ENCODE data around the gene TBC1D22A.

Gene TBC1D22A

DNA sequence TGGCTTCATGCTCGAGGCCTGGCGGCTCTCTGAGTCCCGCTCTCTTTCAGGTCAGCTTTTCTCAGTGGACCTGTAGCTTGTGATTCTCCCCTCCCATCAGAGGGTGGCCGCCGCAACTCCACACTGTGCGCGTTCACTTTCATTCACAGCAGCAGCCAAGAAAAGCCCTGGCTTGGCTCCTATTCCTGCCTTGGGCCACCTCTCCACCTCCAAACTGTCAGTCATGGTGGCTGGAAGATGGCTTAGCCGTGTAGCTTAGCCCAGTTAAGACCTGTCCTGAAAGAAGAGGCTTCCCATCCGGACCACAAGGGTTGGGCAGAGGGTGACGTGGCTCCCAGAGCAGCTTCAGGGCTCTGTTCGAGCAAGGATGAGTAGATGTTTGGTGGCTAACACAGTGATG, 125.5 kb downstream of the TBC1D22A start:
- DNase-seq (ENCODE audit: low read depth in 2 of 2) = no peak

DNA sequence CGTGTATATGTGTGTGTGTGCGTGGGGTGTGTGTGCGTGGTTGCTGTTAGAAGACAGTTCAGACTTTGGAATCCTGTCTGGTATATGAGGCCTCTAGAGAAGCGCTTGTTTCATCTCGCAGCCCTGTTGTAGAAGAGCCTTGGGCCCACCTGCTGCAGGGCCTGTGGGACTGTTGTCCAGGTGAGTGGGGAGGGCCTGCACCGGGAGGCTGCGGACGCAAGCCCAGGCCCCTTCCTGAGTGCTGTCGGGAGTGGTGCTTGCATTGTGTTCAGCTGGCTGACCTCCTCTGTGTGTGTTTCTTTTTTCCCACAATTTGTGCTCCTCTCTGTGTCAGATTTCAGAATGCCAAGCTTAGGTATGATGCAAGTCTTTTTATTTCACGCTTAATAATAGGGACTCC, 128.4 kb downstream of the TBC1D22A start:
- DNase-seq (ENCODE audit: low read depth in 2 of 2) = no peak

DNA sequence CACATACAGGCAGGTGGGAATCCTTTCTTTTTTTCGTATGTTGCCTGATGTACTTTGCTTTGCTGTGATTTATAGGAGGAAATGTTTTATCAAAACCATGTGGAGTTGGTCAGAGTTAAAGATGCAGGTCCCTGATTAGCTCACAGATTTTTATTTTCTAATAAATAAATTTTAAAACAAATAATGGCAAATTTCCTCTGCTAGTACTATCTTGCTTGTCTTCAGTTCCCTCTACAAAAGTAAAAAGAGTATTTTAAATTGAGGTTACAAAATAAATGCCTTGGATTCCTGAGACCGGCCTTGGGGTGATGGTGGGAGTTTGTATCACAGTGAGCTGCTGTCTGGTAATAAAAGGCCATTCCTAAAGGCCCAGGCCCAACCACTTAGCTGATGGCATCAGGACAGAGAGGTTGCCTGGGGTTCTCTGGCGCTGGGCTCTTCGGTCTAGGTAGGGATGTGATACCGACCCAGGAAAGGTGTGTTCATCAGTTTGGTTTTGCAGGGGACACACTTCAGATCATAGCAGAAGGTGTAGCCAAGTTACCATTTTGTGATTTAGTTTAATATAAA, 129.0 kb downstream of the TBC1D22A start:
- DNase-seq (ENCODE audit: low read depth in 2 of 2) = no peak

DNA sequence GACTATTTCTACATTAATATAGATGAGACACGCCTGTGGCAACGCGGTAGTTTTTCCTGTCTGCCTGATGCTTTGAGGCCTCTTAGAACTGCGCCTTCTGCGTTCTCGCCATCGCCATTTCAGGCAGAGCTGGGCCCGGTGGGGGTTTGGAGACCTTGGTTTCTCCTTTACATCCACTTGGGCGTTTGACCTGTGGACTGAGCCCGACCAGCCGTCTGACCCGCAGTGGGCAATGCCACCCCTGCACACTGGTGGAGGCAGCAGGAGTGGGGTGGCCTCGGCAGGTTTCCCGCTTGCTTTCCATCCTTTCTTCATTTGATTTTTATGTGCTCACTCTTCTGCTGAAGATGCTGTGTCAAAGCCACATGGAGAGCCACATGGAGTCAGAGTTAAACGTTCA, 130.4 kb downstream of the TBC1D22A start:
- no peak for DNase-seq (ENCODE audit: low read depth in 2 of 2)

DNA sequence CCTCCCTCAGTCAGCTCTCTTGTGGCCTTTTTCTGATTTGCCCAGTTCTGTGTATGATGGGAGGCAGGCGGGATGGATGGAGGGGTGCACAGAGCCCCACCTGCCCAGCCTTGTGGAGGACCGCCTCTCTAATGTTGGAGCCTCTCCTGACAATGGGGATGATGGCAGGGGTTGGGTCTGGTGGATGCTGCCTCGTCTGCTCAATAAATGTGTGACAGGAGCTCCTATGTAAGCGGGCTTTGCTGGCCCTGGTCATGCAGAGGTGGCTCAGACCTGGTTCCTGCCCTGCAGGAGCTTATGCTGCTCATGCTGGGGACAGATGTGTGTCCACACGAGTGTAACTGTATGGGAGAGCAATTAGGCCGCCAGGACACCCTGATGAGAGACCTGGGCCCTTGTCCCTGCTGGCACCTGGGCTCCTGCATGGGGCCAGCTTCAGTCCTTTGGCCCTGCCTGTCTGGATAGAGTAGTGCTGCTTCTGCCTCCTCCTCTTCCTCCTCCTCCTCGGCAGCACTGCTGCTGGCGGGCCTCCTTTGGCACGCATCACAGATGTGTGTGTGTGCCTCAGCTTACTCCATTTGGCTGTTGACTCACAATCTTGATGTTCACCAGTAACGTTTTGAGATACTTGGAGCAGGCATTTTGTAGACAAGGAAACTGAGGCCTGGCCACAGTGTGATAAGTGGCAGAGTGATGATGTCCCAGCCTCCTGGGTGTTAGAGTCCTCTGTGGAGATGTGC, 131.0 kb downstream of the TBC1D22A start:
- no peak for DNase-seq (ENCODE audit: low read depth in 2 of 2)

DNA sequence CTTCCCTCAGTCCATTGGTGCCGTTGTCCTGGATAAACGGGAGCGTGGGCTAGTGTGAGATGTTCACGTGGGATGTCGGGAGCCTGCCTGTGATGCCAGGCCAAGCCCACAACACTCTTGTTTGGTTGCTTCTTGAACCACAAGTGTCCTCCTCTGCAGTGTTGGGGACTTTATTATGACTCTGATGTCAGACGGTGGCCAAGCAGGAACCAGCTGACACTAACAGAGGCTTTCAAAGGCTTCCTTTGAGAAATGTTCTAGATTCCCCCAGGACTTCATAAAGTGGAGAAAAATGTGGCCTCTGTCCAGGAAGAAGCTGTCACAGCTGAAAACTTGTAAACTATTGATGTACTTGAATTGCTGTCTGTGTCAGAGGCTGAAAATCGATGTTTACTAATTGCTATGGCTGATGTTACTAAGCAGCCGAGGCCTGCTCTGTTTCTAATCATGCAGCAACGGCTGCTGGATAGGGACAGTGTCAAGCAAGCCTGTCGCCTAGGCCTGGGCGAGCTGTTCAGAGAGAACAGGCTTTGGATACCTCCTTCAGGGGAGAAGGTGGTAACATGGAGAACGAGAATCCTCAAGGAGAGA, 131.7 kb downstream of the TBC1D22A start:
- no peak for DNase-seq (ENCODE audit: low read depth in 2 of 2)

DNA sequence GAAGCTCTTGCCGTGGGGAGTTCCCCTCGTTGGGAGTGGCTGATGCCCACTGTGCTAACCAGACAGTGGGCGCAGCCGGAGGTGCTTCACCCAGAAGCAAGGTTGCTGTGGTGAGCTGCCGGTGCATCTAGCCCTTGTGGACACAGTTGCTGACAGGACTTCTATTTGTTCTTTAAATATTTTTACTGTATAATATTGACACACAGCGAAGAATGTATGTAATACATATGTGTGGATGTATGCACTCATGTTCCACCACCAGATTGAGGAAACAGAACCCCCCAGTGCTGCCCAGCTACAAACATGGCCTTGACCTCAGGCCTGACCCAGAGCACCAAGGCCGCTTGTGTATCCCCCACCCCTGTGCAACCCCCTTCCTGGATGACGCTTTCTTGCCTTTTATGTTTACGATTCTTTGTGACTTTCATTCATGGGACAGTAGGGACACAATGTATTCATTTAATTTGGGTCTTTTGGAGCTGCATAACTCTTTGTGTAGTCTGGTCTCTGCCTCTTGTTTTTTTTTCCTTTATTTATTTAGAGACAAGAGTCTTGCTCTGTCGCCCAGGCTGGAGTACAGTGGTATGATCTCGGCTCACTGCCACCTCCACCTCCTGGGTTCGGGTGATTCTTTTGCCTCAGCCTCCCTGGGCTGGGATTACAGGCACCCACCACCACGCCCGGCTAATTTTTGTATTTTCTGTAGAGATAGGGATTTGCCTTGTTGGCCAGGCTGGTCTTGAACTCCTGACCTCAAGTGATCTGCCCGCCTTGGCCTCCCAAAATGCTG, 132.6 kb downstream of the TBC1D22A start:
- no peak for DNase-seq (ENCODE audit: low read depth in 2 of 2)

DNA sequence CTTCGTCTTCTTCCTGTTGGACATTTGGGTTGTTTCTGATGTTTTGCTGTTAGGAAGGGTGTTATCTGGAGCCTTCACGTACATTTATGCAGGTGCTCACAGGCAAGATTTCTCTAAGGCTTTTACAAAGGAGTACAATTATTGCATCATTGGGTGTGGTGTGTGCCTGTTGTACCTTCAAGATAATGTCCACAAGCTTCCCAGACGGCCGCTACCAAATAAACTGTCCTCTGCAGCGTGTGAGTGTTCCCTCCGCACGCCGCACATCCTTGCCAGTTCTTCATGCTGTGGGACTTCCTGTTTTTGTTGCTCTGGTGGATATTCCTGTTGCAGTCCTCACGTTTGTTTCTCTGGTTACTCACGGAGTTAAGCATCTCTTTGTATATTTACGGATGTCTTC, 133.3 kb downstream of the TBC1D22A start:
- DNase-seq (ENCODE audit: low read depth in 2 of 2) = no peak

DNA sequence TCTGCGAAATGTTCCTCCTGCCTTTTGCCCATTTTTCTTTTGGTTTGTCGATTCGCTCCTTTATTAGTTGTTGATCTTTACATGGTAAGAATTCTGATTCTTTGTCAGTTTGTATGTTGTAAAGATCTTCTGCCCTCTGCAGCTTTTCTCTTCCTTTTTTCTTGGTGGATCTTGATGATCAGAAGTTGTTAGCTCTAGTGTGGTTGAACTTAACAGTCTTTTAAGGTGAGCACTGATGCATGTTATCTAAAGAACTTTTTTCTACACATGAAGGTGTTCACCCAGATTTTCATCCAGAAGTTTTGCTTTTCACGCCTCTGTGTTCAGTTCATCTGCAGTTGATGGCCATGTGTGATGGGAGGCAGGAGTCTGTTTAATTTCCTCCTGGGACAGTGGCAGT, 133.7 kb downstream of the TBC1D22A start:
- no peak for DNase-seq (ENCODE audit: low read depth in 2 of 2)

DNA sequence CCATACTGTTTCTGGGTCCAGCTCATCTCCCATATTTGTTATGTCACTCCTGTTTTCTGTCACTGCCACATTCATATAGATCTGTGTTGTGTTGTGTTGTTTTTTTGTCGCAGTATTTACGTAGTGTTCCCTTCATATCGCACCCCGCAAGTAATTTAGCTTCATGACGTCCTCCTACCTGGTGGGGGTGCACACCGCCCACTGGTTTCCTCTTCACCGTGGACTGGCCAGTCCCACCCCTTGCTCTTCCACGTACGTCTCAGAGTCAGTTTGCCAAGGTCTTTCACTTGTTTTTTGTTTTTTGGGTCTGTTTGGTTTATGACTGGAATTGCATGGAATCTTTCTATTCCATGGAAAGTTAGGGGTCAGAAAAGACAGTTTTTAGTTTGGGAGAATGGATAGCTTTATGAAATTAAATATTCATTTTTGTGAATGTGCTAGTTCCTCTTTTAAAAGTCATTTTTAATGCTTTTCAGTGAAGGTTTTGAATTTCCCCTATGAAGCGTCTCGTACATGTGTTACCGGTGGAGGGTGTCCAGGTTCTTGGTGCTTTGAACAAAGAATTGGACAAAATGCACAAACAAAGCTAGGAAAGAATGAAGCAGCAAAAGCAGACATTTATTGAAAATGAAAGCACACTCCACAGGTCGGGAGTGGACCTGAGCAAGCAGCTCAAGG, 134.3 kb downstream of the TBC1D22A start:
- no peak for DNase-seq (ENCODE audit: low read depth in 2 of 2)

DNA sequence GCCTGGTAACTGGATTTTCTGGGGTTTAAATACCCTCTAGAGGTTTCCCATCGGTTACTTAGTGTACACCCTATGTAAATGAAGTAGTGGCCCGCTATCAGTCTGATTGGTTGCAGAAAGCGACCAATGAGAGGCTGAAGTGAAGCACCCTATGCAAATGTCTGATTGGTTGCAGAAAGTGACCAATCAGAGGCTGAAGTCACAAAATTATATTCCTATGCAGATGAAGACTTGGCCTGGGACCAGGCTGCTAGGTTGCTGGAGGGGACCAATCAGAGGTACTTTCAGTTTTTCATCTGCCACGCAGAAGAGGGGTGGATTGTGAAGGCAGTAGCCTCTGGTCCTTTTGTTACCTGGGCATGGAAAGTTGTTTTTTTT, 134.8 kb downstream of the TBC1D22A start:
- DNase-seq (ENCODE audit: low read depth in 2 of 2) = no peak

DNA sequence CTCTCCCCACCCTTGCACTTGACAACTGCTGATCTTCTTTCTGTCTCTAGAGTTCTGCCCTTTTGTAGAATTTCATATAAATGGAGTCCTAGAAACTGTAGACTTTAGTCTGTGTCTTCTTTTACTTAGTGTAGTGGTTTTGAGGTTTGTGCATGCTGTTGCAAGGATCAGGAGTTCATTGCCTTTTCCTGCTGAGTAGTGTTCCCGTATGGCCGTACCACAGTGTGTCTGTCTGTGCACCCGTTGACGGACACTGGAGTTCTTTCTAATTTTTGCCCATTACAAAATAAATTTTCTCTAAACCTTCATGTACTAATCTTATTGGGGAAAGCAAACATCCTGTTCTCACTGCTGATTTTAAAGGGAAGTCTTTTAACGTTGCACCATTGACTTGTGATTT, 138.1 kb downstream of the TBC1D22A start:
- no peak for DNase-seq (ENCODE audit: low read depth in 2 of 2)

DNA sequence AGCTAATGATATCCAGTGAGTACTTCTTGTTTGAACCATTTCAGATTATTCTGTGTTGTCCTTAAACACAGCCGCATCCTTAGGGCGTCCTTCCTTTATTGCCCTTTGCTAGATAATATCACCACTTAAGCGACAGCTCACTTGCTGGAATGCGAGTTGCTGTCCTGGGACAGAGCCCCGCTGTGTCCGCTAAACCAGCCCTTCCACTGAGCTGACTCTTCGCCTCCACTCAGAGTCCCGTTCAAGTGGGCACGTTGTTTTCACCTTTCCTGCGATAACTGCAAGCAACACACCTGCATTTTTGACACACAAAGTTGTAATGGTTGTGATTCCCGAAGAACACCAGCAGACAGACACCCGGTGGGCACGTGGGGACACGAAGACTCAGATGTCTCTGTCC, 140.0 kb downstream of the TBC1D22A start:
- DNase-seq (ENCODE audit: low read depth in 2 of 2) = no peak

DNA sequence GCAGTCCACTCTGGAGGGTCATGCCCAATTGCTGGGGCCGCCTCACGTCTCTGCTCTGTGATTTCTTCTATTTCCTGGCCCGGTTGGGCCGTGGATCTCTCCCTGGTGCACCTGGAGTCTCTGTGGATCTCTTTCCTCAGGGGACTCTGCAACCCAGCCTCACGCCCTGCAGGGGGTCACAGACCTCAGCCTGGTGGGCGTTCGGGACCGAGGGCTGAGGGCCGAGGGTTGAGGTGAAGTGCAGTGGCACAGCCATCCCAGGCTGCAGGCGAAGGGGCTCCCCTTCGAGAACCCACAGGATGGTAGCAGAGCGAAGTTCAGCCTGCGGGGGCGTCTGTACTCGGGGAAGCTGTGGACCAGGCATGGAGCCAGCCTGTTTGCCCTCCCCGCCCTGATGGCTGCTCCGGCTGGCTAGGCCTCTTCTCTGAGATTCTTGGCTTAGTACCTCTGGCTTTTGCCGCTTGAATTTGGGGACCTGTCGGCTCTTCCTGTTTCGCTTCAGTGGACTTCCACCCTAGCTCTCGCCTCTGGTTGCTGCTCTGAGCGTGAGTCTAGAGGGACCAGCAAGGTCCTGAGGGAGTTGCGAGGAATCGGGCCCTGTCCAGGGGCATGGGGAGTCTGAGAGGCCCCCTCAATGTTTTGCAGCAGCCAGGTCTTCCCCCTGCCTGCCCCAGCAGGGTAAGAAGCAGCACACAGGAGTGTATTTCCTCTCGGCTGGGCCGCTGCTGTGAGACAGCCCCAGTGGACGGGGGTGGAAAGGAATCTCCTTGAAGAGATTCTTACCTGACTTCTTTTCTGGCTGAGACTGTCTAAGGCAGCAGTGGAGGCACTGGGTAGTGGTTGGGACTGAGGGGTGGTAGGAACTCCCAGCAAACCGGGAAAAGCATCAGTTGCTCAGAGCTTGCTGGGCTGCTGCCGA, 140.8 kb downstream of the TBC1D22A start:
- DNase-seq (ENCODE audit: low read depth in 2 of 2) = no peak

DNA sequence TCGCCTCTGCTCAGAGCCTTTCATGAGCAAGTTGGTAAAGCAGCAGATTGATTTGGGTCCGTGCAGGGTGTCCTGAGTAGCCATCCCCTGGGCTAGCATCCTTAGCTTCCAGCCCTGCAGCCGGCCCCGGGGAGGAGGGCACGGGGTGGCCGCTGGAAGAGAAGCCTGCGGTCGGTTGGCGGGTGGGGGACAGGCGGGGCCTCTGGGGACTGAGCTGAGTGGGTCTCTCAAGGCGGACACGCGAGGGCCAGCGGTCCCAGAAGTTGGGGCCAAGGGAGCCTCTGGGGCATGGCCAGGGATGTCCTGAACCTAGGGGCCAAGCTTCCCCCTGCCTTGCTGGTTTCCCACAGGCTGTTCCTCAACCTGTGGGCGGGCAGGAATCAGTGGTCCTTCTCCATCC, 143.0 kb downstream of the TBC1D22A start:
- DNase-seq (ENCODE audit: low read depth in 2 of 2) = no peak

DNA sequence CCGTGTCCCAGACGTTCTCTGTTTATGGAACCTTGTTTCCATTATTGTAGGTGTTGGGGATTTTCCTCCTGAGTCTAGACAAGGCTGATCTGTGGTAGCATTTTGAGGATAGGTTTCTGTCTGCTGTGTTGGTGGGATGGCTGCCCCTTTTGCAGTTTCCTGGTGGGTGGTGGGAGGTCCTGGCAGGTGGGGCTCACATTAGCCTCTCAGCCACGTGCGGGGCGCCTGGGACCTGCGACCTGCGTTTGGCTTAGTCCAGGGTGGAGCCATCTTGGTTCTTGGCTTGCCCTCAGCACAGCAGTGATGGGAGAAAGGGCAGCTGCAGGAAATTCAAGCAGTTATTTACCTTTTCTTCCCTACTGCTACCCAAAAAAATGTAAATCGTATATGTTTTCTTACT, 143.4 kb downstream of the TBC1D22A start:
- DNase-seq (ENCODE audit: low read depth in 2 of 2) = no peak

DNA sequence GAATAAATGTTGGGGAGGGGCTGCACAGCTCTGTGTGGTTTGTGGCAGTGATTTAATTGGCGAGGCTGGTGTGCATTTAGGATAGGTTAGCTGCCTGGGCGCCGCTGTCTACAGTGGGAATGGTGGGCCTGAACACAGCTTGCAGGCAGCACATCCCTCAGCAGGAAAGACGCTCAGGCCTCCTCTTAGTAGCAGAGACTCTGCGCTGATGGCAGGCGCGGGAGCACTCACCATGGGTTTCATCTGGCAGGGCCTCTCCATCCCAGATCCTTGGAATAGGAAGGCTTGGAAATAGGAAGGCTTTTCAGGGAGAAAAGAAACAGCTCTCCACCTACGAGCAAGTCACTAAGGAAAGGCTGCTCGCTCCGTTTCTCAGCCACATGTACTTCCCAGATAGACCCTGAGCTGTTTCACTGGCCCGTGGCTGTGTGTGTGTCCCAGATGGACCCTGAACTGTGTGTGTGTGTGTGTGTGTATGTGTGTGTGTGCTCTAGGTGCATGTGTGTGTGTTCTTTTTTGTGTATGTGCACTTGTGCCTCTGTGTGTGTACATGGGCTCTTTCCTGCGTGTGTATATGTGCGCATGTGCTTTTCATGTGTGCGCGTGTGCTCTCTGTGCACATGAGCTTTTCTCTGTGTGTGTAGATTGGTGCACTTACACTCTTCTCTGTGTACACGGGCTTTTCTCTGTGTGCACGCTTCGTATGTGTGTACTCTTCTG, 144.0 kb downstream of the TBC1D22A start:
- no peak for DNase-seq (ENCODE audit: low read depth in 2 of 2)

DNA sequence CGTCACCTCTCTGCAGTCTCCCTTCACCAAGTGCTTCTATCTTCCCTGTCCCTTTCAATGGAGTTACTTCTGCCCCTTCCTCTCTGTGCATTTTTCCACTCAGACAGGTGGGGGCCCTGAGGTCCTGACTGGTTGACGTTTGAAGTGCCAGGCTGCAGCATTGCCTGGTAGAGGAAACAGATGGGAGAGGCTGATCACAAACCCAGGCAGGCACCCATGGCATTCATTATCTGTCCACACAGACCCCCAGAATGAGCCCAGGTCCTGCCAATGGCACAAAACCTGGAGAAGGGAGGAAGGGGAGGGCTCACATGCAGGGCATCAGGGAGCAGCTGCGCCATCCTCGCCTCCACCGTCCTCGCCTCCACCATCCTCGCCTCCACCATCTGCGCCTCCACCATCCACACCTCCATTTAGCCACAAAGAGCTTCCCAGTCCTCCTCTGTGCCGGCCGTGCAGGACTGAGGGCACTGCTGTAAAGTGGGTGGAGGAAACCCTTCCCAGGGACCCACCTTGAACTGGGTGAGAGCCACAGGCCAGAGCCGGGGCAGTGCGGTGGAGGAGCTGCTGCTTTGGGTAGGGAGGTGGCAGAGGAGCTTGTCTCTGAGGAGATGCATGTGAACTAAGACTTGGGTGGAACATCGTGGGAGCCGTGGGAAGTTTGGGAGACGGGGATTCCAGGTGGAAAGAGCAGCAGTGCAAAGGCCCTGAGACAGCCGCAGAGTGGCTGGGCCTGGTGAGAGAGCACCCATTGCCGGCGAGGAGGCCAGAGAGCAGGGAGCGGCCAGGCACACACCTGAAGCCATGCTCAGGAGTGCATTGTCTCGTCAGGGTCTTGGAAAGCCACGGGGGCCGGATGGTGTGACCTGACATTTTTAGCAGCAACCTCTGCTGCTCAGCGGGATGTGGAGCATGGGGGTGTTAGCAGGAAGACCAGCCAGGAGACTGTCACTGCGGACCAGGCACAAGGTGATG, 145.1 kb downstream of the TBC1D22A start:
- DNase-seq (ENCODE audit: low read depth in 2 of 2) = no peak

DNA sequence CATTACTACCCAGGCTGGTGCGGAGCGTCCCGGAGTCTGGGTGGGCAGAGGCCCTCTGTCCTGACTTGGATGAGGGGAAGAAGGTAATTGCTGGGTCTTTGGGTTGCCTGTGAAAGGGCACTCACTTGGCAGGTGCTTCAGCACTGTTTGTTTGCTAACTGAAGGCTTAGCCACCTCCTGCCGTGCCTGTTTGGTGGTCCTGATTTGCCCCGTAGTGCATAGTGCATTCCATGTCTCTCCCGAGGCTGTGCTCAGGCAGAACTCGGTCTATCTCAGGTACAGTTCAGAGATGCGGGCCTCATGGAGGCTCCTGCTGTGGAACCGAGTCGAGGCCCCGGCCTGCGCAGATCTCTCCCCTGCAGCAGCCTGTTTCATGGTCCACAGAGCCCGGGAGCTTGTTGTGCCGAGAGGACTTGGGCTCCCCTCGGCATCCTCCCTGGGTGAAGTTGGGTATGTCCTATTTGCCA, 146.2 kb downstream of the TBC1D22A start:
- DNase-seq (ENCODE audit: low read depth in 2 of 2) = no peak

All from stimulated activated CD4-positive, alpha-beta T cell treated with anti-CD3 and anti-CD28 coated beads, Interleukin-12 subunit alpha, Interleukin-12 subunit beta, amount 100 ng/mL, for 24 hours (primary cell).